ENCODE results near the gene SMARCA2.

SMARCA2 gene

DNA sequence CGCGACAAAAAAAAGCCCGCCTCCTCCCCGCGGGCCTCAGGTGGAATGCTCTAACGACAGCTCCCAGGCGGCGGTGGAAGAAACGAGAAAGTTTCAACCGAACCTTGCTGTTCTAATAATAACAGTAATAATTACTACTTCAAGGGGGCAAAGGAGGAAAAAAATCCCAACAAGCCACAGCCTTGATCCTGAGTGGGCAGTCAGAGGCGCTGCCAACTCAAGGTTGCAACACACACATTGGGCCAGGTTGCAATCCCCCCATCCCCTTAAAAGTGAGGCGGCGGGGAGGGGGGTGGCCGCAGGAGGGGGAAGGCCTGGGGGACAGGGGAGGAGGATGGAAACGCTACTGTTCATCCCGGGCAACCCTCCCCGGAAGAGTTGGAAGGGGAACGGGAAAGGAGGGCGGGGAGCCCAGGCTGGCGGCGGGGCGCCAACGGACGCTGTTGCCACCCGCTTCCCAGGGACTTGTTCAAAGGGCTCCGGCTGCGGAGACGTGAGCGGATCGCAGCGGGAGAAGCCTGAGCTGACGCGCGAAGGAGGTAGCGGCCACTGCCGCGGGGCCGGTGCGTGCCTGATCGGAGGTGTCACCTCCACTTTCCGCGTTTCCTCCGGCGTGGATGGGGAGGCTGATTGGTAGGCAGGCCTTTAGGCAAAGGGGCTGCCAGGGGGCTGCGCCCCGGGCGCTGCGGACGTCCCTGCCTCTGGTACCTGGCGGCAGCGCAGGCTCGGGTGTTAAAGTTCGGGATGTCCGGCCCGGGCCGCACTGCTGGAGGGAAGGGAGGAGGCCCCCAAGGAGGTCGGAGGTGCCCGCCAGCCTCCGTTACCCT lies 647 bp downstream of the SMARCA2 start:
- no peak for DNase-seq (ENCODE audit: low read depth in 2 of 2)

DNA sequence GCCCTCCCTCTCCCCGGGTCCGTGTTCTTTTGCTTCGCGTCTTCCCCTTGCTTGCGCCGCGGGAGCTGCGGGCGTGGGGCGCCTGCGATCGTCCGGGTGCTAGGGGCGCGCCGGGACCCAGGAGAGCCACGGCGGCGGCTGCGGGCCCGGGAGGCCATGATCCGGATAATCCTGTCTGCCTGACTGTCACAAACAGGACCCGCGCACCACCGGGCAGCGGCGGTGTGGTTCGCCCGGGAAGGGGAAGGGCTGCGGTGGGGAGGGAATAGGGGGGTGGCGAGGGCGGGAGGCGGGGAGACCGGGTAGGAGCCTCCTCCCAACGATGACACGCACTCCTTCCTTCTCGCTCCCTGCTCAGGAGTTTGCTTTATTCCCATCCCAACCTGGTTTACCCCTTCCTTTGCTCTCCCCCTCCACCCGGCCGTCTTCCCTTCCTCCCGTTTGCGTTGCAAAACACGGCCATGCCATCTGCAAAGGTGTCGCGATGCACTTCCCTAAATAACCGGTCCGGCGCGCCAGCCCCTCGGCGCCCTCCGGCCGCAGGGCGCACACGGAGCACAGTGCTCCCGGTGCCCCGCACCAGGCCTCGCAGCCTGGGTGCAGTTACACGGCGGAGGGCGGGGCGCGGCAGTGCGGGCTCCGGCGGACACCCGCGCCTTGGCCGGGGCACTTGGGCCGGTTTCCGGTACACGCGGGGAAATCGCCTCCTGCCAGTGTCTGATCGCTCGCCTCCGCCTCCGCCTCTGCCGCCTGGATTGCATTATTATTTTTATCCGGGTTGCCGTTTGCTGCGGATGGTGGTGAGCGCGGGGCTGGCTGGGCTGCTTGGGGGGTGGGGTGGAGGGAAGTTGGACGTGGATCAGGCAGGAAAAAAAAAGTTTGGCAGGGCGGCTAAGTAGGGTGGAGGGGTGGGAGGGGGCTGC lies 1.5 kb downstream of the SMARCA2 start:
- DNase-seq (ENCODE audit: low read depth in 2 of 2): no peak

DNA sequence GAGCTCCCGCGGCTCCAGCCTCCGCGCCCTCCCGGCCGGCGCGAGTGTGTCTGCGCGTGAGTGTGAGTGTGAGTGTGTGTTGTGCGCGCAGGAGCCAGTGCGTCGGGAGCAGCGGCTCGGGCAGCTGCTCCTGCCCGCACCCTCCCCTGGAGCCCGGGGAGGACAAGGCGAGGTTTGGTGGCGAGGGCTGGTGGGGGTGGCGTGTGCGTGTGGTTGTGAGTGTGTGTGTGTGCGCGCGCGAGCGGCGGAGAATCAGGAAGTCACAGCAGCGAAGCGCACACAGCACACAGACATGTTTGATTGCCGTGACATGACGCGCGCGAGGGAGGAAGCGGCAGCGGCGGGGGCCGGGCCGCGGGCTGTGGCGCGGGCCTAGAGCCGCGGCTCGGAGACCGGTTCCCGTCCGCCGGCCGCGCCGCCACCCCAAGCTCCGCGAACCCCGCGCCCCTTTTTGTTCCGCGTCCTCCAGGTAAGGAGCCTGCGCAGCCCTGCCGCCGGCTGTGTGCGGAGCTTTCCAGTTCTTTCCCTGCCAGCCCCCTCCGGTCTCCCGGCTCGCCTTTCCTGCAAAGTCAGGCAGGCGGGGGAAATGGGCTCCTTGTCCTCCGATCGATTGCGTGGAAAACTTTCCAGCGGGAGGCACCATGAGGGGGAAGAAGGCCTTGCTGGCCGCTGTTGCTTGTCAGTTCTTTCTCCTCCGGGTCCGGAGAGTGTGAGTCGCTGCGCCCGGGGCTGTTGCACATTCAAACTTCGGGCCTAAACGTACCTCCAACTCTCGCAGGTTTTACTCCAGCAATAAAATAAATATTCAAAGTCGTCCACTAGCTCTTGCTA lies 2.4 kb downstream of the SMARCA2 start:
- peak in 1 of 2 experiments; percentile 49 for DNase-seq (ENCODE audit: low read depth in 2 of 2)

DNA sequence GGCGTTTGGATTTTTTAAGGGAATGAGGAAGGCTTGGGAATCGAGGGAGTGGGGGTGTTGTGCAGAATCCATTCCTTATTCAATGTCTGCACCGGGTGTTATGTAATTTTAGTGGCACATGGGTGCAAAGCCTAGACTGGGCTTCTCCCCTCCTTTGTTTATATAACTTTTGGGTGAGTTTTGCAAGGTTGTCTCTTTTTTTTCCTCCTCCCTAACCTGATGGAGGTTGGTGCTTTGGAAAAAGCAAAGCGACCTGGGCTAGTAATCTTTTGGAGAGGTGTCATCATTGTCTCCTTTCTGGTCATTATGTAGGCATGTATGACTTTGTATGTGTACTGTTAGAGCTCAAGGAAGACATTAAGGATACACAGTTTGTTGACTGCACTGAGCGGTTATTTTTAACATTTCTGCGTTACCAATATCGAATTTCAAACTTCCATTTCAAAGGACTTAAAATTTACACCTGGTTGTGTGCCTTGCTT lies 3.1 kb downstream of the SMARCA2 start:
- no peak for DNase-seq (ENCODE audit: low read depth in 2 of 2)

DNA sequence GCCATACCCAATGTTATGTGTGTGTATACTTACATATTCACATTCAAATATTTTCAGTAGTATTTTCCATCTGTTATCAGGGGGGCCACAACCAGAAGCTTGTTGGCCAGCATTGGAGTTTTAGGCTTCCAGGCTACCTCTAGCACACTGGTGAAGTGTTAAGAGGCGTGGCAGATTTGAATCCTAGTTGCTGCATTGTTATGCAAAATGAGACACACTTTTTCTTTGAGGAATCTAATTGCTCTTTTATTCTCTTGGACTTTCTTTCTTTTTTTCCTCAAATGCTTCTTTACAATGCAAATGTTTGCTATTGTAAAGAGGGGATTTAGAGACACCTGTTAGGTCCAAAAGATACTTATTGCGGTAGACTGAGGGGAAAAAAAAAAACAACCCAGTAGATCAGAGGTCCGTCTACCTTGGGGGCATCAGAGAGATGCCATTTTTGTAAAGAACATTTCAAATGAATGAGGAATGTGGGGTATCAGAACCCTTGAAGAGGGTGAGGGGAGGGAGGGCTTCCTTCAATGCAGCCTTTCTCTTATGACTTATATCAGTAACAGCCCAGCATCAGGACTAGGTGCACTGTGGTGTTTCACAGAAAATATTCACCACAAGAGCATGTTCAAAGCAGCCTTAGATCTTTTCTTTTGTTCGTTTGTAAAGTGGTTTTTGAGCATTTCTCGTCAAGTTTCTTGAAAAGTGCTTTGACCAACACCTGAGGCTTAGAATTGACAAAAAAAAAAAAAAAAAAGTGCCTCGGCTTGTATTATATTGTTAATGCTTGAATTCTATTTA lies 3.8 kb downstream of the SMARCA2 start:
- no peak for DNase-seq (ENCODE audit: low read depth in 2 of 2)

DNA sequence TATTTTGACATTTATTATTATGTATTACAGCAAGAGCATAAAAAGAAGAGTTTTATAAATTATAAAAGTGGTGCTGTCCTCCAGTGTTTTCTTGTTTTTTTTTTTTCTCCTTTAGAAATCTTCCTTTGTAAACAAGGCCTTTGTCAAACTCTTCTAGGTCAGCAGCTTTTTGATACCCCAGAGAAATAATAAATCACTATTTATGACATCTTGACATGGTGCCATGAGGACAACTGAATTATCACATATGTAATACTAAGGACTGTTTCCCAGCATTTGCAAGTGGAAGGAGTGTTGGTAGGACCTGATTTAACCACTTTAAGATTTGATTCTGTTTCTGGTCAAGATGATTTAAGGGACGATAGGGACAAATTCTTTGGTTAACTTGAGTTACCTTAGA lies 4.6 kb downstream of the SMARCA2 start:
- DNase-seq (ENCODE audit: low read depth in 2 of 2): no peak

DNA sequence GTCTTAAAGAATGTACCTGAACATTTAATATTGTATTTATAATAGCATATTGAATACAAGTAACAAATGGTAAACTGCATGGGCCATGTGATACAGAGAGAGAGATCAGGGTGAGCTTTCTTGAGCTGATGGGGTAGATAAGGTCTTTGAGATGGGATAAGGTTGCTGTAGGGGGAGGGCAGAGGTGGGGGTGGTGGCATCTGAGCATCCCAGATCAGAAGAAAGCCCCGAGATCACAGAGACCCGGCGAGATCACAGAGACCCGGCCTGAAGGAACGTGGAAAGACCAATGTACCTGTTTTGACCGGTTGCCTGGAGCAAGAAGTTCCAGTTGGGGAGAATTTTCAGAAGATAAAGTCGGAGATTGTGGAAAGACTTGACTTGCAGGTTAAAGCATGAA lies 6.6 kb downstream of the SMARCA2 start:
- DNase-seq (ENCODE audit: low read depth in 2 of 2): no peak

DNA sequence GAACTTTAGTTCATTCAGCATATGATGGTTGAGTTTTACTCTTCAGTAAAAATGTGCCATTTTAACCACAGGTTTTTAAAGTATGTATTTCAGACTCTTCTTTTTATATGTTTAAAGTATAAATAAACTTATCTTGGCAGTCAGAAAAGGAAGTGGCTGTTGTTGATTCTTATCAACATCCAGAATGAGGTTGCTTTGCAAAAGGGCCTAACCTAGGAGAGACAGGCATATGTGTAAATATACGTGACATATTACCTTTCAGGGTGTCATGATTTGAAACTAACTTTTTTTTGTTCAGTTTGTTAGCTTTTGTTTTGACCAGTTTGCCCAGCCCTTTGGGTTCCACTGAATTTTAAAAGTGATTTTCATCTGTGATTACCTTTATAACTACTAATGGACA lies 7.4 kb downstream of the SMARCA2 start:
- no peak for DNase-seq (ENCODE audit: low read depth in 2 of 2)

DNA sequence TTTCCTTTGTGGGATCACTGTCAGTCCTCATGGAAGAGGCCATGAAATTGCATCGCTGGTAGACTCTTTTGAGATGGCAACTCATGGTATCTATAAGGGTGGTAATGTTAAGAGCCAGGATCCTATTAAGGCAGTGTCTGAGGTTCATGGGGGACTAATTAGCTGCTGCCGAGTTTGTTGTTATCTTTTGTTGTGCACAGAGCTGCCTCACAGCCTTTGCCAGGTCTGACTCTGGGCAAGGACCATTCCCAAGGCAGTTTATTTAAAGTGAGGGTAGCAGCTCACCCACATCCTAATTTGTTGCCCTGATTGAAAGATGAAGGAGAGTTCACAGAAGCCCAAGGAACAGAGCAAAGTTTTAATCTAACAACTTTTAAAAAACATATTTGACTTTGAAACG lies 7.9 kb downstream of the SMARCA2 start:
- no peak for DNase-seq (ENCODE audit: low read depth in 2 of 2)

DNA sequence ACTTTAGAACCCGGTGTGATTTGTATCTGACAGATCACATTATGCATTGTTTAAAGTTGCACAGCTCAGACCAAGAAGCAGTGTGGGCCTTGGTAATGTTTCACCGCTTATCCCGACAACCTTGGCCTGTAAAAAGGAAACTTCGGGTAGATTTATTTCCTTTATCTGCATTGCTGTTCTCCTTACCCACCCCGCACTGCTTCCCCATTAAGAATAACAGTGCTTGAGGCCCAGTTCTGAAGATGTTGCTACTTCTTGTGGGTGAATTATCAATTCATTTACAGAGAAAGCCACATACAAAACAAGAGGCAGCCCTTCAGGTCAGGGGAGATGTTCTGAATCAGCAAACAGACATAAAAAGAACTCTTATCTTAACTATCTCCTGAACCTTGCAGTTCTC lies 8.4 kb downstream of the SMARCA2 start:
- no peak for DNase-seq (ENCODE audit: low read depth in 2 of 2)

DNA sequence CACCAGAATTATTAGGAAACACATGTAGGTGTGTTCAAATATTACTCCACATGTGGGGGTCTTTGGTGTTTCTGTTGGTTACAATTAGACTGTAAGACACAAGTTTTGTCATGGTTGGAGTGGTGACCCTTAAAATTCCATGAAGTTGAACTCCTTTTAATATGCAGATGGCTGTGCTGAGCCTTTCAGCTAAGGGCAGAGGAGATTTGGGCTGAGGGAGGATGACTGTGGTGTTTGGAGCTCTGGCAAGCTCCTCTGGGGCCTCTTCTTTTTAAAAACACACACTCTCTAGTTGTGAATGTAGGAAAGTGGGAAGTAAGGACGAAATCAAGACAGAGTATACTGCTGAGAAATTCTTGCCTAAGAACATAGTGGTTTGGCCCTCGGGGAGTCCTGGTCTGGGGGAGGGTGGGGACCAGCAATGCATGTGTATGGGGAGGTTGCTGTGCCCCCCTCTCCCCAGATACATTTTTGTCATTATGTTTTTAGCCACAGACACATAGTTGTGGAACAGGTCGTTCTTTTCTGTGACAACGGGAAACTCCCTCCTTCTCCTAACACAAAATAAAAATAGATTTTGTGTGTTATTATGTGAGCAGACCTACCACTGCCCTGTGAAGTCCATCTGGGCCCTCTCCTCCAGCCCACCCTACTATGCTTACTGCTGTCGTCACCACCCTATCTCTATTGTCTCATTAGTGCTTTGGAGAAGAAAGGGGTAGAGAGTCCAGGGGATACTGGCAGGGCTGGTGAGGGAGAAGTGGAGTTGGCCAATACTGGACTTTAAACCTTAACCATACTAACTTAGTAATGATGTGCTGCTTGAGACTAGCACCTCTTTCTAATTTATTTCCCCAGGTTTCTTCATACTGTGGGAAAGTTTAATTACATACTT lies 10.0 kb downstream of the SMARCA2 start:
- no peak for DNase-seq (ENCODE audit: low read depth in 2 of 2)

DNA sequence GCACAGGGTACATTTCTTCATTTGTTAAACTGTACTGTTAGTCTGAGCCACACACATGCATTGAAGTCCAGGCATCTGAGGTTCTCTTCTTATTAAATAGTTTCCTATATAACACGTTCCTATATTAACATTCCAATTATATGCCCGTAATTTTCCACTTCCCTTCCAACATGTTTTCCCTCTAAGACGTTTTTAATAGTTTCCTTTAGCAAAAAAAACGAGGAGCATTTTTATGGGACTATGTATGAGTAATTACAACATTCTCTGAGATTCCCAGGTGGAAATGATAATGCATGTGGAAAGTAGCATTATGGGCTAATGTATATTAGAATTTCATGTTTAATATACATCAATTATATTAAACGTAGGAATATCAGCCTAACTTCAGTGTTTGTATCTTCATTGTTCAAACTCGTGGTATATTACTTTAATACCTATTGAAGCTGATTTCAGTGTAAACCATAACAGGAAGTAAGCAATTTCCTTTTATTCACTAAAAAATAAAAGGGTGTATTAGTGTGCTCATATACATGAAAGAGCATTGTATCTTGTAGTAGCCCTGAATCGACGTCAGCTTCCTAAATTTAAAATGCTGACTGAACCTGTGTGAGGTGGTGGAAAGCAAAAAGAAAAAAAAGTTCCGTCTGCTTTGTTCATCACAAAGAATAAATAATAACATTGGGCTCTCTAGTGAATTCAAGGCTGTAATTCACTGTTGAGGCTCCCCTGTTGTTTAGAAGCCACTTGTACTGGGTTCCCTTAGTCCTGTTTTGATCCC lies 11.3 kb downstream of the SMARCA2 start:
- no peak for DNase-seq (ENCODE audit: low read depth in 2 of 2)

DNA sequence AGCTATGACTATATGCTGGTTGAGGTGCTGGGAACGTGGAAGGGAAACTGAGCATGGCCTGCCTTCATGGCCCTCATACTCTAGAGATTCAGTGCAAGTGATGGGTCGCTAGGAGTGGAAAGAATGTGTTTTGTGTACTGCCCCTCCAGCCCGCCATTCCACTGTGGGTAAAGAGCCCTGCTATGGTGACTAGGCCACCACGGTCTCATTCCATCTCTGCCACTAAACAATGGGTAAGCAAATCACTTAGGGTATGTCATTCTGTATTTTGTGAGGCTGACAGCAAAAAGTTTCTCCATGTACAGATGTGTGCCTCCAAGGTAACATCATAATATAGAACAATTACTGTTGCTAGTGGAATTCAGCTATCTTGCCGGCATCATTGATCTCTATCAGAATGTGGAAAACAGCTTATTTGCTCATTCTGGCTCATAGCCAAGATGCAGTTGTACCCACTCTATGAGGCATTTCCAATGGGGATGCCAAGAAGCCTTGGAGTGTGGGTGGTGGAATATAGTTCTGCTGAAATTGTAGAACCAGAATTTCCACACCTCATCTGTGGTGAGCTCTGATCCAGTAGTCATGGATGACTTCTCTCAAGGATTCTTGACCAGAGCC lies 12.5 kb downstream of the SMARCA2 start:
- no peak for DNase-seq (ENCODE audit: low read depth in 2 of 2)

DNA sequence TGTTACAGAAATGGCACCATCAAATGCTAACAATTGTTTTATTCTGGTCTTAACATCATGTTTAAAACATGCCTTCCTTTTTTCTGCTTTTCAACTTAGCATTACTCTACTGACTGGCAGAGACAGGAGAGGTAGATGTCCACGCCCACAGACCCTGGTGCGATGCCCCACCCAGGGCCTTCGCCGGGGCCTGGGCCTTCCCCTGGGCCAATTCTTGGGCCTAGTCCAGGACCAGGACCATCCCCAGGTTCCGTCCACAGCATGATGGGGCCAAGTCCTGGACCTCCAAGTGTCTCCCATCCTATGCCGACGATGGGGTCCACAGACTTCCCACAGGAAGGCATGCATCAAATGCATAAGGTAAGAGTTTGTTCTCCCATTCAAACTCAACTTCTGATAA lies 13.7 kb downstream of the SMARCA2 start:
- no peak for DNase-seq (ENCODE audit: low read depth in 2 of 2)

DNA sequence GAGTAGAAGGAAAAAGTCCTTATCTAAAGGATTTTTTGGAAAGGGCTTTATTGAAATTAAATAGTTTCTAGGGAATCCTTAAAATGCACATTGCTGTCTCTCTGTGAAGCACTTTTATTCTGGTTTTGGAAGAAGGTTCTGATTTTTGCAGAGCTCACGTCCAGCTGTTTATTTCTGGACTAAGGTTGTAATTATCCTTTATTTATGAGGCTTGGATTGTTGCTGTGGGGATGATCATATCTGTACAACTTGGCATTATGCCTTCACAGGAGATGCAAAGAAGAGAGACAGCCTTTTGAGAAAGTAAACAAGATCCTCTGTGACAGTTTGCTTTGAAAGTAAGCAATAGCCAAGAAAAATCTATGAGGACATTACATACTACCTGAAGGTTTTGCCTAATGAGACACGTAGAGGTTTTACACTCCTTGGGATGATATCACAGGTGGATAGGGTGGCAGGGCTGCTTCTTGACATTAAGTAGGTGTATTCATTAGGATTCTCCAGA lies 14.6 kb downstream of the SMARCA2 start:
- DNase-seq (ENCODE audit: low read depth in 2 of 2): no peak

DNA sequence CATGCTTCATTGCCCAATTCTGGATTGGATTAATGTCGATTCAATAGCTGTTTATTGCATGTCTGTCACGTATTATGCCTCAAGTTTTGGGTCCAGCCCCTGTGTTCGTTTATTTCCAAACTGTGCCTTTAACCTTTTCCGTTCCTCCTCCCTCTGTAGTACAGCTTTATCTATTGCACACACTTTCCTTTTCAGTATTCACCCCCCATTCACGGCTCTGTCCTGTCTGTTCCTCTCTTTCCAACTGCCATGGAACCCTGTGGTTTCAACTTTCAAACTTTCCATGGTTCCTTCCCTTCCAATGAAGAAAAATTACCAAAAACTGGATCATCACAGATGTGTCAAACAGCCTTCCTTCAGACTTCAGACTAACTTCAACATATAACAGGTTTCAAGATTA lies 17.1 kb downstream of the SMARCA2 start:
- DNase-seq (ENCODE audit: low read depth in 2 of 2): no peak

DNA sequence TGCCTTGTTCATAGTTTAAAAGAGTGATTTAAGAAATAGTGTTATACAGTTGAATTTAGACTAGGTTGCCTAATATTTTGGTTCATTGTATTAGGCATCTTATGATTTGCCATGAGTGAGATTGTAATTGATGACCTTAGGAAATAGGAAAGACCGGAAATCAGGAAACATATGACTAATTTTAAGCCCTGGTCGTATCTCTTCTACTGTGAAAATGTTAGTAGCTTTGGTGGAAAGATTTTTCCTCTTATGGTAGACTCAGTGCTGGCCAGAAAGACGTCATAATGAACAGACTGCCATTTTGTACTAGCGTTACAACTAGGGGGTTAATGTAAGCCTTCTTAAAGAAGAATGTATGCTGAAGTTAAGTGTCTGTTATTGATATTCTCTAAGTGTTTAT lies 21.7 kb downstream of the SMARCA2 start:
- DNase-seq (ENCODE audit: low read depth in 2 of 2): no peak
